ENCODE results near the gene PODXL2. TPM values are rescaled to one million over a fixed set of nuclear protein-coding genes. Genes with fewer than 3 reads are reported as not detected.

Gene PODXL2
- total RNA-seq (2022; extraction: Qiagen RNA extraction; ENCODE audit: low read depth): 7.8 to 10.2 TPM (median 10.1 TPM) in 5 replicates

DNA sequence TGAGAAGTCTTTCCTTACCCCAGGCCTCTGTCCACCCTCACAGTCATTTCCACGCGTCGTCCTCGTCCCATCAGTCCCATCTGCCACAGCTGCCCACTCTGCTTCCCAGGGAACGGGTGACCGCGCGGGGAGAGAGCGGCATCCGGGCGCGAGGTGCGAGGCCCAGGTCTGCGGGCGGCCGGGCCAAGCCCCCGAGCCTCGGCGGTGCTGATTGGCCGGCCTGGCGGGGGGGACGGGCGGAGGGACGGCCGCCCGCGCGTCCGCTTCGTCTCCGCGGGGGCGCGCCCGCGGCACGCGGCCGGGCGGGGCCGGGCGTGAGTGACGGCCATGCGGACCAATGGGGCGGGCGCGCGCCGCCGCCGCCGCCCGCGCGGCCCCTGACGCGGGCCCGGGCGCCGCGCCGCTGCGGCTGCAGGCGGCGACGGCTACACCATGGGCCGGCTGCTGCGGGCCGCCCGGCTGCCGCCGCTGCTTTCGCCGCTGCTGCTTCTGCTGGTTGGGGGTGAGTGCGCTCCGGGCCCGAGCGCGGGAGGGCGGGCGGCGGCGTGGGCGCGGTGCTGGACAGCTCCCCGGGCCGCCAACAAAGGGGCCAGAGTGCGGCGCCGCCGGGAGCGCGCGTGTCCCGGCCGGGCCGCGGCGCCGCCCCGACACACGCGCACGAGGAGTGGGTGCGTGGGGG is at the start of gene PODXL2:
PODXL2 (plus strand) TSS at position 398 of the 679 bp plus-strand sequence; CDS start at position 433, 35 bp downstream.

GRCh38 chr3:127590593-127591465 is 38.2 kb upstream of the PODXL2 start, which contains the start of gene TPRA1:
Gene TPRA1 (minus strand): TSS chr3:127590733. CDS start chr3:127580146, 10,587 bp downstream.

GRCh38 chr3:127672429-127673190 is 43.6 kb downstream of the PODXL2 start, which contains the start of gene ABTB1:
Gene ABTB1 (plus strand): TSS chr3:127672952. CDS start chr3:127673026, 74 bp downstream.

Other genes with a start within 250 kb of the PODXL2 start
- 45.7 to 60.5 TPM (median 50.7 TPM) in 5 replicates for gene TPRA1, start 38.5 kb upstream of the PODXL2 start, total RNA-seq (2022; extraction: Qiagen RNA extraction; ENCODE audit: low read depth)
- 56.7 to 65.0 TPM (median 64.2 TPM) in 5 replicates for gene MCM2, start 30.8 kb upstream of the PODXL2 start, total RNA-seq (2022; extraction: Qiagen RNA extraction; ENCODE audit: low read depth)
- 14.7 to 18.6 TPM (median 15.7 TPM) in 5 replicates for gene ABTB1, start 43.8 kb downstream of the PODXL2 start, total RNA-seq (2022; extraction: Qiagen RNA extraction; ENCODE audit: low read depth)
- 60.0 to 73.4 TPM (median 65.8 TPM) in 5 replicates for gene MGLL, start 193.3 kb downstream of the PODXL2 start, total RNA-seq (2022; extraction: Qiagen RNA extraction; ENCODE audit: low read depth)